HEK293 (cell line): Measurements from ENCODE around the gene RNF224.

Experiments
- CTCF ChIA-PET: fragments of 350-600 bp; formaldehyde crosslinking; extraction: SDS; loops from one replicate; lab custom pipeline; 2021; ENCODE audit warnings: antibody characterized with exemption; lab: Yijun Ruan, JAX
- POLR2A ChIA-PET: fragments of 300-600 bp; formaldehyde crosslinking; extraction: SDS; loops from one replicate; lab custom pipeline; 2020; ENCODE audit warnings: antibody characterized with exemption, inconsistent platforms; lab: Yijun Ruan, JAX
- H3K27ac ChIP-seq: fragments of 200-500 bp; sonication (Bioruptor generic); 2 replicates; pipeline ENCODE4 v1.5.1; 2014; ENCODE audit warnings: low read depth, low read length, control low read depth, inconsistent platforms; ENCODE audit errors: extremely low read depth
- H3K36me3 ChIP-seq, 2 experiments: fragments of 200-500 bp in 1 of 2; sonication (Bioruptor generic) in 1 of 2; 1 replicate in 1 of 2; 2 replicates in 1 of 2; pipeline ENCODE4 v1.5.1; 2014 to 2017; ENCODE audit warnings: inconsistent platforms in 2 of 2, low read length in 2 of 2; ENCODE audit not compliant: control insufficient read depth in 2 of 2, insufficient read depth in 1 of 2
- H3K4me1 ChIP-seq: fragments of 200-500 bp; sonication (Bioruptor generic); 2 replicates; pipeline ENCODE4 v1.5.1; 2014; ENCODE audit warnings: mild to moderate bottlenecking, low read length, inconsistent platforms; ENCODE audit not compliant: control insufficient read depth, insufficient read depth
- H3K4me3 ChIP-seq: 2 replicates; pipeline ENCODE4 v1.5.1; 2011; ENCODE audit warnings: low read depth, mild to moderate bottlenecking, control low read depth, low read length, moderate library complexity
- H3K9me3 ChIP-seq: fragments of 200-500 bp; sonication (Bioruptor generic); 2 replicates; pipeline ENCODE4 v1.5.1; 2014; ENCODE audit warnings: low read depth, low read length, inconsistent platforms; ENCODE audit not compliant: control insufficient read depth, insufficient read depth
- FEZF1 ChIP-seq: fragments of 450-650 bp; formaldehyde crosslinking; IDR thresholded peaks from 2 replicates; pipeline ENCODE4 v1.5.1; 2016; ENCODE audit warnings: missing biosample characterization, missing genetic modification characterization
- GLIS2 ChIP-seq: fragments of 450-650 bp; formaldehyde crosslinking; IDR thresholded peaks from 2 replicates; pipeline ENCODE4 v1.5.1; 2016; ENCODE audit warnings: missing biosample characterization, missing genetic modification characterization
- PBX3 ChIP-seq: sonication (generic); formaldehyde crosslinking; IDR thresholded peaks from 2 replicates; pipeline ENCODE4 v1.8.1; 2022; ENCODE audit warnings: mild to moderate bottlenecking, moderate library complexity, missing genetic modification reagents
- ZIC2 ChIP-seq: fragments of 450-650 bp; formaldehyde crosslinking; IDR thresholded peaks from 2 replicates; pipeline ENCODE4 v1.5.1; 2016; ENCODE audit warnings: missing biosample characterization, missing genetic modification characterization
- ZNF10 ChIP-seq: fragments of 450-650 bp; formaldehyde crosslinking; IDR thresholded peaks from 2 replicates; pipeline ENCODE4 v1.5.1; 2017; ENCODE audit warnings: missing biosample characterization, missing genetic modification characterization
- ZNF138 ChIP-seq: fragments of 450-650 bp; formaldehyde crosslinking; IDR thresholded peaks from 2 replicates; pipeline ENCODE4 v1.5.1; 2016; ENCODE audit warnings: missing biosample characterization, missing genetic modification characterization, borderline replicate concordance
- ZNF184 ChIP-seq: fragments of 450-650 bp; IDR thresholded peaks from 2 replicates; pipeline ENCODE4 v1.5.1; 2018; ENCODE audit warnings: missing biosample characterization, mild to moderate bottlenecking, missing genetic modification characterization
- ZNF214 ChIP-seq: fragments of 450-650 bp; formaldehyde crosslinking; IDR thresholded peaks from 2 replicates; pipeline ENCODE4 v1.5.1; 2017; ENCODE audit warnings: missing biosample characterization, mild to moderate bottlenecking, missing genetic modification characterization, borderline replicate concordance
- ZNF302 ChIP-seq: fragments of 450-650 bp; formaldehyde crosslinking; IDR thresholded peaks from 2 replicates; pipeline ENCODE4 v1.5.1; 2016; ENCODE audit warnings: missing biosample characterization, missing genetic modification characterization, low read depth
- ZNF394 ChIP-seq: fragments of 450-650 bp; formaldehyde crosslinking; IDR thresholded peaks from 2 replicates; pipeline ENCODE4 v1.5.1; 2016; ENCODE audit warnings: missing biosample characterization, missing genetic modification characterization, mild to moderate bottlenecking, moderate library complexity, borderline replicate concordance
- ZNF626 ChIP-seq: fragments of 450-650 bp; sonication (Bioruptor Pico); formaldehyde crosslinking; IDR thresholded peaks from 2 replicates; pipeline ENCODE4 v1.5.1; 2018; ENCODE audit warnings: missing biosample characterization, missing genetic modification characterization, inconsistent platforms
- ZNF670 ChIP-seq: fragments of 450-650 bp; formaldehyde crosslinking; IDR thresholded peaks from 2 replicates; pipeline ENCODE4 v1.5.1; 2016; ENCODE audit warnings: missing biosample characterization, missing genetic modification characterization, low read depth
- ZSCAN16 ChIP-seq: fragments of 450-650 bp; formaldehyde crosslinking; IDR thresholded peaks from 2 replicates; pipeline ENCODE4 v1.5.1; 2016; ENCODE audit warnings: missing biosample characterization, missing genetic modification characterization
- ZSCAN4 ChIP-seq: fragments of 450-650 bp; formaldehyde crosslinking; IDR thresholded peaks from 2 replicates; pipeline ENCODE4 v1.5.1; 2017; ENCODE audit warnings: missing biosample characterization, missing genetic modification characterization
- TF ChIP-seq, protein P1 (sequence below): fragments of 450-650 bp; formaldehyde crosslinking; IDR thresholded peaks from 2 replicates; pipeline ENCODE4 v1.5.1; 2016; ENCODE audit warnings: missing biosample characterization, missing genetic modification characterization
- TF ChIP-seq, protein P2 (sequence below): fragments of 450-650 bp; formaldehyde crosslinking; IDR thresholded peaks from 2 replicates; pipeline ENCODE4 v1.5.1; 2017; ENCODE audit warnings: missing biosample characterization, missing genetic modification characterization

RNF224 gene

DNA sequence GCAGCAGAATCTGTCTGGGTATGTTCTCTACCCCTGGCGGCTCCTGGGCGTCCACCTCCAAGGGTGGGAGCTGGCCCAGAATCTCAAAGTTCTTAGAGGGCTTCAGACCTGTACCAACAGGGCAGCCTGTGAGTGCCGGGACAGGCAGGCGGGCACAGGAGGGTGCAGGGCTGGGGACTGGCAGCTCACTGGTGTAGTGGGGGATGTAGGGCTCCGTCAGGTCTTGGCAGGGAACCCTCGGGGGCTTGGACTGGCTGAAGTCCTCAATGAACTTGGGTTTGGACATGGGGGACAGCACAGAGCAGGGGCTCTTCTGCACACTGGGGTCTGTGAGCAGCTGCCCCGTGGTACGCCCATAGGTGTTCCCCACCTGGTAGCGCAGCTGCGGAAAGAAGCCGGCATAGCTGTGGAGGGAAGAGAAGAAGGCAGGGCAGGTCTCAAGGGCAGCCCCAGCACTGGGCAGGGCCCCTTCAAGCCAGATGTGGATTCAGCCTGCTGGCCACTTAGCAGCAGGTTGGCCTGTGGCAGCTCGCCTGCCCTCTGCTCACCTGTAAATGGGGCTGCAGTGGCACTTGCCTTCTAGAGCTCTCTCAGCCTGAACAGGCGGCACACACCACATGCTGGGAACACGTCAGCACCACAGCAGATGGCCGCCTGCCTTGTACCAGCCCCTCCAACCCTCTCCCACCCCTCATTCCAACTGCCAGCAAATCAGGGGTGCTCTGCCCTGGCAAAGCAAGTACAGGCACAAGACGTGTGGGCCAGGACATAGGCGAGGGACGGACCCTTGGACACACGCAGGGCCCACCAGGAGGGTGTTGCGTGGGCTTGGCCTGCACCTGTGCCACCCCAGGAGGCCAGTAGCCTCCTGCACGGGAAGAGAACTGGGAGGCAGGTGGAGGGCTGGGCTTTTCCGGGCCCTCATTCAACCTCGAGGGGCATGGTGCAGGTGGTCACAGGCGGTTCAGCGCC, 18.4 kb downstream of the RNF224 start:
- Histone ChIP-seq H3K4me1 (0 out of 2 replicates have a peak, but pooled peaks cover 3% of the 10 kb centered on the region), H3K9me3 (no peaks in the 10 kb centered on the region), H3K36me3 (peaks cover 0 to 26% of the 10 kb centered on the region in 2 experiments; a peak in 1 of 3 replicates), H3K4me3 (no peak overlapping the region), H3K27ac (no peak overlapping the region)
- POLR2A ChIA-PET: interaction anchor here (2.0 to 11.5 kb wide), 5 partner anchors 8 to 116 kb away, joined by 19 to 336 read pairs (median 103); partner anchors contain the start of genes CYSRT1, NELFB, RNF208 and RNF224
- no peak for TF ChIP-seq ZNF626 (tag by site-specific recombination)
- TF ChIP-seq ZNF670 (tag by site-specific recombination): no peak
- TF ChIP-seq ZNF138: no peak
- no peak for TF ChIP-seq ZSCAN16 (tag by site-specific recombination)
- no peak for TF ChIP-seq ZNF10 (tag by site-specific recombination)
- no peak for TF ChIP-seq ZNF214
- peak; percentile 11; the same call in 1 of the 2 replicates for TF ChIP-seq ZIC2 (tag by site-specific recombination)
- TF ChIP-seq ZSCAN4 (tag by site-specific recombination): no peak
- TF ChIP-seq, protein P1, sequence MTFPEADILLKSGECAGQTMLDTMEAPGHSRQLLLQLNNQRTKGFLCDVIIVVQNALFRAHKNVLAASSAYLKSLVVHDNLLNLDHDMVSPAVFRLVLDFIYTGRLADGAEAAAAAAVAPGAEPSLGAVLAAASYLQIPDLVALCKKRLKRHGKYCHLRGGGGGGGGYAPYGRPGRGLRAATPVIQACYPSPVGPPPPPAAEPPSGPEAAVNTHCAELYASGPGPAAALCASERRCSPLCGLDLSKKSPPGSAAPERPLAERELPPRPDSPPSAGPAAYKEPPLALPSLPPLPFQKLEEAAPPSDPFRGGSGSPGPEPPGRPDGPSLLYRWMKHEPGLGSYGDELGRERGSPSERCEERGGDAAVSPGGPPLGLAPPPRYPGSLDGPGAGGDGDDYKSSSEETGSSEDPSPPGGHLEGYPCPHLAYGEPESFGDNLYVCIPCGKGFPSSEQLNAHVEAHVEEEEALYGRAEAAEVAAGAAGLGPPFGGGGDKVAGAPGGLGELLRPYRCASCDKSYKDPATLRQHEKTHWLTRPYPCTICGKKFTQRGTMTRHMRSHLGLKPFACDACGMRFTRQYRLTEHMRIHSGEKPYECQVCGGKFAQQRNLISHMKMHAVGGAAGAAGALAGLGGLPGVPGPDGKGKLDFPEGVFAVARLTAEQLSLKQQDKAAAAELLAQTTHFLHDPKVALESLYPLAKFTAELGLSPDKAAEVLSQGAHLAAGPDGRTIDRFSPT (tag by site-specific recombination): 0 out of 2 replicates have a peak, but pooled peaks have one; percentile 12
- TF ChIP-seq ZNF302 (tag by site-specific recombination): no peak
- TF ChIP-seq FEZF1 (tag by site-specific recombination): no peak
- CTCF ChIA-PET: interaction anchor here (0.6 to 3.6 kb wide), 3 partner anchors 8 to 27 kb away, joined by 5 to 29 read pairs (median 16); partner anchors contain the start of gene NELFB

GRCh38 chr9:137247135-137247915, 20.0 kb downstream of the RNF224 start:
- Histone ChIP-seq H3K4me3 (no peak overlapping the region), H3K36me3 (peaks cover 0 to 18% of the 10 kb centered on the region in 2 experiments; a peak in 1 of 3 replicates), H3K4me1 (0 out of 2 replicates have a peak, but pooled peaks cover 3% of the 10 kb centered on the region), H3K9me3 (no peaks in the 10 kb centered on the region), H3K27ac (no peak overlapping the region)
- TF ChIP-seq, protein P1 (tag by site-specific recombination): no peak
- TF ChIP-seq GLIS2 (tag by site-specific recombination): peak; percentile 58
- no peak for TF ChIP-seq PBX3 (CRISPR knock-in tag)
- TF ChIP-seq ZIC2 (tag by site-specific recombination): peak; percentile 70; the same call in 1 of the 2 replicates
- TF ChIP-seq ZNF394 (tag by site-specific recombination): peak; percentile 53; the same call in 1 of the 2 replicates
- TF ChIP-seq ZNF184 (tag by site-specific recombination): no peak
- TF ChIP-seq, protein P2, sequence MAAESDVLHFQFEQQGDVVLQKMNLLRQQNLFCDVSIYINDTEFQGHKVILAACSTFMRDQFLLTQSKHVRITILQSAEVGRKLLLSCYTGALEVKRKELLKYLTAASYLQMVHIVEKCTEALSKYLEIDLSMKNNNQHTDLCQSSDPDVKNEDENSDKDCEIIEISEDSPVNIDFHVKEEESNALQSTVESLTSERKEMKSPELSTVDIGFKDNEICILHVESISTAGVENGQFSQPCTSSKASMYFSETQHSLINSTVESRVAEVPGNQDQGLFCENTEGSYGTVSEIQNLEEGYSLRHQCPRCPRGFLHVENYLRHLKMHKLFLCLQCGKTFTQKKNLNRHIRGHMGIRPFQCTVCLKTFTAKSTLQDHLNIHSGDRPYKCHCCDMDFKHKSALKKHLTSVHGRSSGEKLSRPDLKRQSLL (tag by site-specific recombination): peak; percentile 62; the same call in 1 of the 2 replicates
- ChIA-PET CTCF (interaction anchor here (0.7 to 3.6 kb wide), 5 partner anchors 10 to 176 kb away, joined by 3 to 29 read pairs (median 4); partner anchors contain the start of genes EXD3 and NOXA1), POLR2A (interaction anchor here (0.7 to 11.5 kb wide), 4 partner anchors 6 to 213 kb away, joined by 3 to 336 read pairs (median 4); partner anchors contain the start of genes NELFB, NRARP and STPG3)
